Choroid plexus epithelial cell (primary cell): ENCODE results near the gene HIVEP3.

Source experiments
- DNase-seq: peaks from one replicate; pipeline ENCODE4 v3.0.0-alpha.2; 2010; ENCODE audit warnings: low read depth
- H3K4me3 ChIP-seq: 2 replicates; pipeline ENCODE4 v1.5.1; 2011; ENCODE audit warnings: low read depth, mild to moderate bottlenecking, control low read depth, low read length, moderate library complexity
- TF ChIP-seq, protein P1 (sequence below): conservative IDR thresholded peaks from 2 replicates; pipeline ENCODE4 v1.5.1; 2011; ENCODE audit warnings: low read depth, mild to moderate bottlenecking, control low read depth, inconsistent platforms, low read length, moderate library complexity

The HIVEP3 gene

DNA sequence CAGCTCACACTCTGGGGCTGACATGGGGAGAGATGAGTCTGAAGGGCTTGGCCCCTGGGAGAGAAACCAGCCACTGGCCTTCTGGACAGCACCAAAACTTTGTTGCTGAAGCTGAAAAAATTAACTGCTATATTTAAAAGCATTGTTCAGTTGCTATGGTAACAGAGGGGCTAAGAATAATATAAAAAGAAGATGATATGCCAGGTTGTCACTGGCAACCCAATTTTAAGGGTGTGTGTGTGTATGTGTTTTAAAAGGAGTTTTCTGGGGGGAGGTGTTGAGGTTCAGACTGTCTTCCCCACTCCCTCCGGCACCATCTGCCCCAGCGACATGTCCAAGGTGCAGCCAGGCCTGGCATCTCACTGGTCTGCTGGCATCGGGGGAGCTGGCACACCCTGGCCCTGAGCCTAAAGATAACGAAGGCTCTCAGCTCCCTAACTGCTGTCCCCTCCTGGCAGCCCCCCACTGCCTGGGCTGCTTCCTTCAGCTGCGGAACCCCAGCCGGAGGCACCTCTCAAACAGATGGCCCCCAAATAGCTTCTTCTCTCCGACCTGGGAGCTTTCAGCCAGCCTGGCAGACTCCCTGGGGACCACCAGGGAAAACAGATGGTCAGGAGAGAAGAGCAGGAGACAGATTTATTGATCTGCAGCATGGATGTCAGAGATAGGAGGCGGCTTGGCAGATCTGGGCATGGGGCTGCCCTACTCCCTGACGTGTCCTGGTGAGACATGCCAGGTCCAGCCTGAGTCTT lies 203.9 kb downstream of the HIVEP3 start:
- TF ChIP-seq, protein P1, sequence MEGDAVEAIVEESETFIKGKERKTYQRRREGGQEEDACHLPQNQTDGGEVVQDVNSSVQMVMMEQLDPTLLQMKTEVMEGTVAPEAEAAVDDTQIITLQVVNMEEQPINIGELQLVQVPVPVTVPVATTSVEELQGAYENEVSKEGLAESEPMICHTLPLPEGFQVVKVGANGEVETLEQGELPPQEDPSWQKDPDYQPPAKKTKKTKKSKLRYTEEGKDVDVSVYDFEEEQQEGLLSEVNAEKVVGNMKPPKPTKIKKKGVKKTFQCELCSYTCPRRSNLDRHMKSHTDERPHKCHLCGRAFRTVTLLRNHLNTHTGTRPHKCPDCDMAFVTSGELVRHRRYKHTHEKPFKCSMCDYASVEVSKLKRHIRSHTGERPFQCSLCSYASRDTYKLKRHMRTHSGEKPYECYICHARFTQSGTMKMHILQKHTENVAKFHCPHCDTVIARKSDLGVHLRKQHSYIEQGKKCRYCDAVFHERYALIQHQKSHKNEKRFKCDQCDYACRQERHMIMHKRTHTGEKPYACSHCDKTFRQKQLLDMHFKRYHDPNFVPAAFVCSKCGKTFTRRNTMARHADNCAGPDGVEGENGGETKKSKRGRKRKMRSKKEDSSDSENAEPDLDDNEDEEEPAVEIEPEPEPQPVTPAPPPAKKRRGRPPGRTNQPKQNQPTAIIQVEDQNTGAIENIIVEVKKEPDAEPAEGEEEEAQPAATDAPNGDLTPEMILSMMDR = no peak
- no peak overlapping the region for H3K4me3 ChIP-seq
- no peak for DNase-seq

DNA sequence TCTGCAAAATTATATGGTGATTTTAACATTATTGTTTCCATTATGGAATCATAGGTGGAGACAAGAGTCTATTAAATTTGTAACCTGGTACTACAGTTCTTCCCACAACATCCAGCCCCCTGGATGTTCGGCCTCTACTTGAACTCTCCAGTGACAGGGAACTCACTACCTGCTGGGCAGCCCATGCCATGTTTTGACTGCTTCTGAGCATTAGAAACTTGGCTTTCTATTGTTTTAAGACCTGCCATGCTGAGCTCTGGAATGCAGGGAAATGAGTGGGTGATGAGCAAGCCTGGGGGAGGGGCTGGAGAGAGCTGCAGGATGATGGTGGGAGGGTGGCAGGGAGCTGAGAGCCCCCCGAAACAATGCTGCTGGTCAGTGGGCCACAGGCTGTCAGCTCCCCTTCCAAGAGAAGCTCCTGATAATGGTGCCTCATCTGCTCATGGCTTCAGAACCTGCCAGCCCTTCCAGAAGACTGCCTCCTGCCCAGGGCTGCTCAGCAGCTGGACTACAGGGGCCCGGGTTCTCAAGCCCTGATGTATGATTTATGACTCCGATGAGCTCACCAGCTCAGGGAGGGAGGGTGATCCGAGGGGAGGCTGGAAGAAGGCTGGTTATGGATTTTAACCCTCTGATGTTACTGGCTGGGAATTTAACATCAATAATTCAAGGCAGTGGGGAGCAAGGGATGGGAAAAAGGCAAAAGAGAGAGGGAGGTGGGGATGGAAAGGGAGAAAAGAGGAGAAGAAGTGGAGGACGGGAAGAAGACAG lies 205.0 kb downstream of the HIVEP3 start:
- H3K4me3 ChIP-seq = no peak overlapping the region
- TF ChIP-seq, protein P1 = no peak
- DNase-seq = peak; percentile 72

DNA sequence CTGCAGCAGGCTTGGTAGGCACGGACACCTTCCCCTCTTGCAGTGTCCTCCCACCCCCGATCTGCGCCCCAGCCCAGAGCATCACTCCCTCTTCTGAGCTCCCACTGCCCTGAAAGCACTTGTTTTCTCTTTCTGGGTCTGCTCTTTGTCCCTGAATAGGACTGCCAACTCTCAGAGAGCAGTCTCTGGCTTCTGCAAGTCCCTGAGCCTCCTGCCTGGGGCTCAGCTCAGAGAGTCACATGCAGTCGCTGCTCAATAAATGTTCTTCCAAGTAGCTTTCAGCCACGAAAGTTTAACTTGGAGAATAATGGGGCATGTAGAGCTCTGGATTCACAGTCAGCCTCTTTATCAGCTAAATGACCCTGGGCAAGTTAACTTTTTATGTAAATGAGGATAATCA lies 205.6 kb downstream of the HIVEP3 start:
- DNase-seq = no peak
- H3K4me3 ChIP-seq = no peak overlapping the region
- TF ChIP-seq, protein P1 = no peak

DNA sequence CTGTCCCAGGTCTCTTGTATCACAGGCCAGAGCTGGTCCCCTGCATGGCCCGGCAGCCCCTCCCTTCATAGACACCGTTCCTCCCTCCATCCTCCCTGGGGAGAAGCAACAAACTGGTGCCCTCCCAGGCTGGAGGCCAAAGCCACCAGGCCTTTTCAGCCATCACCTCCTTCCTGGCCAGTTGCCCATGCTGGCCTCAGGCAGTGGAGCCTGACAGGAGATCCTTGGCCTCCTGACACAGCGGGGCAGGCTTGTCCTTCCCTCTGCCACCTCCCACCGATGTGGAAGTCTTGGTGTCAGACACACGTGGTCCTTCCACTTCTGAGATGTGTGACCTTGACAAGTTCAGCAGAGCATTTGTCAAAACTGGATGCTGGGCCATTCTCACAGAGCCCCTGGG lies 206.0 kb downstream of the HIVEP3 start:
- DNase-seq = no peak
- TF ChIP-seq, protein P1 = no peak
- H3K4me3 ChIP-seq = no peak overlapping the region

DNA sequence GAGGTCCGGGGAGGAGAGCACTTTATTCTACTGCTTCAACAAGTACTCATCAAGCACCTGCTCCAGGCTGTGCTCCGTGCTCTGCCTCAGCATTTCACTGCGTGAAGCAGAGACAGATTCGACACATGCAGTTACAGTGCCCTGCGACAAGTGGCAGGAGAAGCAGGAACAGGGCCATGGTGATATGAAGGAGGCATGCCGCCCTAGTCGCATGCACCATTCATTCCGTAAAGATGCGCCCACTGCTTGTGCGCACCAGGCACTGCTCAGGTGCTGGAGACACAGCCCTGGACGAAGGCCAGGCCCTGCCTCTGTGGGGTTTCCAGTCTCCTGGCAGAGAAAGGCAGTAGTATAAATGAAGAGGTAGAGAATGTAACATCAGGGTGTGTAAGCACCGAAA lies 206.6 kb downstream of the HIVEP3 start:
- DNase-seq = no peak
- TF ChIP-seq, protein P1 = no peak
- no peak overlapping the region for H3K4me3 ChIP-seq

DNA sequence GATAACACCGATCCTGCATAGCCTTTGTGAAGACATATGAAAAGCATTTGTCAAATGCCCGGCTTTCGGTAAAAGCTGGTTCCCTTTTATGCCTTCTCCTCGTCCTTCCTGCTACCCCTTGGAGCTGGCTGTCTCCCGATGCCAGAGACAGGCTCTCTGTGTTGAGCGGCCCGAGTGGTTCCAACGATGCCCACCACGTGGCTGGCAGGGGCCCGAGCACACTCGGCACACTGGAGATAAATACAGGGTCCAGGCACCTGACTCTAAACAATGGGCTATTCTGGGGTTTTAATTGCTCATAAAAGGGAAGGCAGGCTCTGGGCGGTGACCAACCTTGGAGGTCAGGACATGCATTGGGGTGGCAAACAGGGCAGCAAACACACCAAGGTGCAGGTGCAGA lies 207.1 kb downstream of the HIVEP3 start:
- H3K4me3 ChIP-seq = no peak overlapping the region
- DNase-seq = no peak
- TF ChIP-seq, protein P1 = no peak

DNA sequence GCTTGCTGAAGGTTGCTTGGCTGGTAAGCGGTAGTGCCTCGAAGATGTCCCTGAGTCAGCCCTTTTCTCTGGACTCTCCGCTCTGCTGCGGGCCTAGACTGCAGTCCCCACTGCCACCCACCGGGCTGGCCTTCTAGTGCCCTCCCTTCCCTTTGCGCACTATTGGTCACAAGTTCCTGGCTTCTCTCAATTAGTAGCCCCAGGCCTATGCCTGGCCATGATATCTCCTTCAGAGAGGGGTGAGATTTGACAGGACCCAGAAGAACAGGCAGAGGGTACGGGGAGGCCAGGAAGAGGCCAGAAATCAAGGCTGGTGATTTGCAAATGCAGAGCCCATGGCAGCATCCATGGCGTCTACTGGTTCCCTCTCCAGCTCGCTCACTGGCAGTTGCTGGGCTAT lies 207.7 kb downstream of the HIVEP3 start:
- no peak for DNase-seq
- TF ChIP-seq, protein P1 = no peak
- H3K4me3 ChIP-seq = no peak overlapping the region
